Subcutaneous adipose tissue (tissue), 4 donors: ENCODE measurements around the gene BOK. TPM values are rescaled to one million over a fixed set of nuclear protein-coding genes. Genes with fewer than 3 reads are reported as not detected.

Experiments used
- CTCF ChIP-seq: fragments of 450-650 bp; IDR thresholded peaks from one replicate; pipeline ENCODE4 v1.5.1; 2016; ENCODE audit warnings: low read depth, mild to moderate bottlenecking, control low read depth, antibody characterized with exemption, moderate library complexity
- total RNA-seq, 4 donors: library from RNA; depleted of rRNA; stranded (reverse); fragments of >200 nt; gene quantifications; one replicate each; pipeline ENCODE4 v1.1.0, GENCODE V29; 2016

The BOK gene
- total RNA-seq, 4 donors from 2014 or later: 69.9 to 421 (median 80.4) TPM

GRCh38 chr2:241584436-241584835, 25.9 kb downstream of the BOK start:
- no peak for TF ChIP-seq CTCF

GRCh38 chr2:241586564-241587264, 28.2 kb downstream of the BOK start:
- TF ChIP-seq CTCF: no peak

GRCh38 chr2:241592126-241592845, 33.7 kb downstream of the BOK start:
- TF ChIP-seq CTCF: no peak

- TF ChIP-seq CTCF: no peak
Observed at GRCh38 chr2:241593271-241593670, 34.7 kb downstream of the BOK start.

GRCh38 chr2:241595600-241596140, 37.1 kb downstream of the BOK start:
- TF ChIP-seq CTCF: no peak

- TF ChIP-seq CTCF: no peak
Observed at GRCh38 chr2:241597561-241597960, 39.0 kb downstream of the BOK start.

- no peak for TF ChIP-seq CTCF
Observed at GRCh38 chr2:241598061-241598460, 39.5 kb downstream of the BOK start.
